ENCODE measurements around the gene ADAMTS20.

ADAMTS20 gene

GRCh38 chr12:43551971-43552559 is at the start of gene ADAMTS20:
TSS of gene ADAMTS20 (minus strand) at chr12:43552203. CDS start at chr12:43551921, 282 bp downstream.
- Histone ChIP-seq H3K36me3 (replicated peaks; ENCODE audit: insufficient read depth, low read length) (no peaks in the 10 kb centered on the region), H3K27me3 (replicated peaks; ENCODE audit: insufficient read depth, low read length) (no peaks in the 10 kb centered on the region), H3K9ac (ENCODE audit: low read length) (no peak within 1 kb of the TSS), H2AFZ (ENCODE audit: low read length) (no peak within 1 kb of the TSS), H3K4me3 (ENCODE audit: low read length) (no peak within 1 kb of the TSS), H3K27ac (ENCODE audit: low read length) (no peak within 1 kb of the TSS), H3K9me3 (replicated peaks; ENCODE audit: insufficient read depth, low read length) (no peaks in the 10 kb centered on the region), H3K4me1 (ENCODE audit: low read length) (no peaks in the 10 kb centered on the region), H3K4me2 (ENCODE audit: low read depth, low read length) (no peak within 1 kb of the TSS), H3K79me2 (ENCODE audit: low read length) (no peaks in the 10 kb centered on the region), H4K20me1 (ENCODE audit: insufficient read depth, low read length) (no peaks in the 10 kb centered on the region), H3F3A (ENCODE audit: insufficient read depth, low read length) (no peaks in the 10 kb centered on the region), H3K9me2 (replicated peaks; ENCODE audit: insufficient read depth, low read length) (no peaks in the 10 kb centered on the region)
- no peak for TF ChIP-seq EZH2 (optimal IDR thresholded peaks at IDR 0.05; ENCODE audit: low read depth, low read length)
- TF ChIP-seq EZH2phosphoT487 (IDR thresholded peaks at IDR 0.05; ENCODE audit: low read length): no peak
- DNase-seq: no peak

- no peaks in the 10 kb centered on the region for H4K20me1 ChIP-seq (ENCODE audit: insufficient read depth, low read length)
- no peaks in the 10 kb centered on the region for H3K27me3 ChIP-seq (replicated peaks; ENCODE audit: insufficient read depth, low read length)
- H3K36me3 ChIP-seq (replicated peaks; ENCODE audit: insufficient read depth, low read length): no peaks in the 10 kb centered on the region
- no peaks in the 10 kb centered on the region for H3F3A ChIP-seq (ENCODE audit: insufficient read depth, low read length)
- no peak overlapping the region for H3K27ac ChIP-seq (ENCODE audit: low read length)
- no peaks in the 10 kb centered on the region for H3K79me2 ChIP-seq (ENCODE audit: low read length)
- TF ChIP-seq CTCF (IDR thresholded peaks at IDR 0.05; ENCODE audit: low read length): no peak
- TF ChIP-seq EZH2phosphoT487 (IDR thresholded peaks at IDR 0.05; ENCODE audit: low read length): no peak
- no peak for TF ChIP-seq EZH2 (optimal IDR thresholded peaks at IDR 0.05; ENCODE audit: low read depth, low read length)
- no peak overlapping the region for H3K9ac ChIP-seq (ENCODE audit: low read length)
- H3K4me1 ChIP-seq (ENCODE audit: low read length): no peaks in the 10 kb centered on the region
- no peak overlapping the region for H3K4me3 ChIP-seq (ENCODE audit: low read length)
- H3K9me2 ChIP-seq (replicated peaks; ENCODE audit: insufficient read depth, low read length): no peaks in the 10 kb centered on the region
- no peak overlapping the region for H3K4me2 ChIP-seq (ENCODE audit: low read depth, low read length)
- DNase-seq: no peak
- no peaks in the 10 kb centered on the region for H3K9me3 ChIP-seq (replicated peaks; ENCODE audit: insufficient read depth, low read length)
- no peak overlapping the region for H2AFZ ChIP-seq (ENCODE audit: low read length)
These were observed 47.7 kb upstream of the ADAMTS20 start for GRCh38 chr12:43599708-43600107.

DNA sequence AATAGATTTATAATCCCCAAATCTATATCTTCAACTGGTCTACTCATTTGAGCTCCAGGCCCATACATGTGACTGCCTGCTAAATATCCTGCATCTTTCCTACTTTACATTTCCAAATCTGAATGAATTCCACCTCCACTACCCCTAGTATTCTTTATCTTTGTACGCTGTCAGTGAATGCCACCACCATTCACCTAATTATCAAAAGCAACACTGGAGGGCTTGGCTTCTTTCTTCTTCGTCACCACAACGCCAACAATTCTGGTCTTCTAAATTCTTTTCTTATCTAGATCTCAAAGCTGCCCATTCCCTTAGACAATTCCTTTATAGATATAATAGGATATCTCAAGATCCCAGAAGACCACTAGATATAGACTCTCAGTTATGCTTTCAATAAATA is 47.1 kb upstream of the ADAMTS20 start:
- TF ChIP-seq EZH2 (optimal IDR thresholded peaks at IDR 0.05; ENCODE audit: low read depth, low read length) (no peak), EZH2phosphoT487 (IDR thresholded peaks at IDR 0.05; ENCODE audit: low read length) (no peak), CTCF (IDR thresholded peaks at IDR 0.05; ENCODE audit: low read length) (no peak)
- H3K79me2 ChIP-seq (ENCODE audit: low read length): no peaks in the 10 kb centered on the region
- no peaks in the 10 kb centered on the region for H3K36me3 ChIP-seq (replicated peaks; ENCODE audit: insufficient read depth, low read length)
- H3K27ac ChIP-seq (ENCODE audit: low read length): no peak overlapping the region
- no peak overlapping the region for H3K4me3 ChIP-seq (ENCODE audit: low read length)
- DNase-seq: no peak
- no peaks in the 10 kb centered on the region for H4K20me1 ChIP-seq (ENCODE audit: insufficient read depth, low read length)
- no peaks in the 10 kb centered on the region for H3K4me1 ChIP-seq (ENCODE audit: low read length)
- no peak overlapping the region for H3K4me2 ChIP-seq (ENCODE audit: low read depth, low read length)
- no peak overlapping the region for H2AFZ ChIP-seq (ENCODE audit: low read length)
- no peaks in the 10 kb centered on the region for H3K9me2 ChIP-seq (replicated peaks; ENCODE audit: insufficient read depth, low read length)
- H3K27me3 ChIP-seq (replicated peaks; ENCODE audit: insufficient read depth, low read length): no peaks in the 10 kb centered on the region
- H3F3A ChIP-seq (ENCODE audit: insufficient read depth, low read length): no peaks in the 10 kb centered on the region
- H3K9me3 ChIP-seq (replicated peaks; ENCODE audit: insufficient read depth, low read length): no peaks in the 10 kb centered on the region
- no peak overlapping the region for H3K9ac ChIP-seq (ENCODE audit: low read length)

- TF ChIP-seq EZH2phosphoT487 (IDR thresholded peaks at IDR 0.05; ENCODE audit: low read length) (no peak), CTCF (IDR thresholded peaks at IDR 0.05; ENCODE audit: low read length) (no peak), EZH2 (optimal IDR thresholded peaks at IDR 0.05; ENCODE audit: low read depth, low read length) (no peak)
- no peaks in the 10 kb centered on the region for H3K27me3 ChIP-seq (replicated peaks; ENCODE audit: insufficient read depth, low read length)
- H3K4me1 ChIP-seq (ENCODE audit: low read length): no peaks in the 10 kb centered on the region
These were observed 38.3 kb upstream of the ADAMTS20 start for GRCh38 chr12:43590307-43590706.

More at GRCh38 chr12:43590307-43590706, 38.3 kb upstream of the ADAMTS20 start:
- Histone ChIP-seq H3F3A (ENCODE audit: insufficient read depth, low read length) (no peaks in the 10 kb centered on the region), H3K27ac (ENCODE audit: low read length) (no peak overlapping the region), H3K79me2 (ENCODE audit: low read length) (no peaks in the 10 kb centered on the region), H4K20me1 (ENCODE audit: insufficient read depth, low read length) (no peaks in the 10 kb centered on the region), H3K4me2 (ENCODE audit: low read depth, low read length) (no peak overlapping the region), H3K4me3 (ENCODE audit: low read length) (no peak overlapping the region), H2AFZ (ENCODE audit: low read length) (no peak overlapping the region), H3K36me3 (replicated peaks; ENCODE audit: insufficient read depth, low read length) (no peaks in the 10 kb centered on the region), H3K9me2 (replicated peaks; ENCODE audit: insufficient read depth, low read length) (no peaks in the 10 kb centered on the region), H3K9ac (ENCODE audit: low read length) (no peak overlapping the region), H3K9me3 (replicated peaks; ENCODE audit: insufficient read depth, low read length) (no peaks in the 10 kb centered on the region)
- DNase-seq: no peak

Data from MM.1S (cell line).